Umbilical cord (tissue), 2 donors: Measurements from ENCODE around the gene GRHL1. TPM values are rescaled to one million over a fixed set of nuclear protein-coding genes. Genes with fewer than 3 reads are reported as not detected.
"Not testable (repeated sequence)": the region's sequence is repeated elsewhere in the genome, so short reads cannot be mapped to it uniquely, and the experiment has no call there.

Experiments used
- DNase-seq: peaks from one replicate; pipeline ENCODE4 v3.0.0-alpha.2; 2015; ENCODE audit warnings: low spot score
- total RNA-seq: library from RNA; depleted of rRNA; stranded (reverse); fragments of >200 nt; gene quantifications from one replicate; pipeline ENCODE4 v1.2.3, GENCODE V29; 2014; ENCODE audit warnings: low replicate concordance; ENCODE audit not compliant: insufficient read depth

The GRHL1 gene
- total RNA-seq, 1 donor from 2014 or later, result 13.2 TPM

- DNase-seq, result no peak
Observed at GRCh38 chr2:10022966-10023662, 71.6 kb downstream of the GRHL1 start.

DNA sequence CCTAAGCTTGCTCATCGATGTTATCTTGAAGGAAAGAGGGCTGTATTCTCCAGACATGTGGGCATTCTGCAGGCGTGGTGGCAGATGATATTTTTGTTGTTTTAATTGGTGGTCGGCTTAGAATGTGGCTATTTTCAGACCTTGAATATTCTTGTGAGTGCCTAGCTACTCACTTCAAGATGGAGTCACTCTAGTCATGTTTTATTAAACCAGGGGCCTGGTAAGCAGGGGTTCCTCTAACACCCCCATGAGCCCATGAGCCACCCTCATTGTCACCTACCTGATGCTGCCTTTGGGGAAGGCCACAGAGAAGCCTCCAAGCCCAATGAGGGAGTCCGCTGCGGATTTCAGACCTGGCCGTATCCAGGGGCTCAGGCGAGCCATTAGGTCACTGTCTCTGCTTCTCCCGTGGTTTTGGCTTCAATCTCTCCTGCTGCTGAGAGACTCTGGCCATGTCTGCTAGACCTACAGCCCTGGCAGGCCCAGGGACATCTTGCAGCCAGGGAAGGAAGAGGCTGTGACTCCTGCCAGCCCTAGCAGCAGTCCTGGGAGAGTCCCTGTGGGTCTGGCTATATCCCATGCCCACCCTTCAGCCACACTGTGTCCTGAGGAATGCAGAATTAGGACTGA is 75.6 kb downstream of the GRHL1 start:
- DNase-seq, result no peak

DNA sequence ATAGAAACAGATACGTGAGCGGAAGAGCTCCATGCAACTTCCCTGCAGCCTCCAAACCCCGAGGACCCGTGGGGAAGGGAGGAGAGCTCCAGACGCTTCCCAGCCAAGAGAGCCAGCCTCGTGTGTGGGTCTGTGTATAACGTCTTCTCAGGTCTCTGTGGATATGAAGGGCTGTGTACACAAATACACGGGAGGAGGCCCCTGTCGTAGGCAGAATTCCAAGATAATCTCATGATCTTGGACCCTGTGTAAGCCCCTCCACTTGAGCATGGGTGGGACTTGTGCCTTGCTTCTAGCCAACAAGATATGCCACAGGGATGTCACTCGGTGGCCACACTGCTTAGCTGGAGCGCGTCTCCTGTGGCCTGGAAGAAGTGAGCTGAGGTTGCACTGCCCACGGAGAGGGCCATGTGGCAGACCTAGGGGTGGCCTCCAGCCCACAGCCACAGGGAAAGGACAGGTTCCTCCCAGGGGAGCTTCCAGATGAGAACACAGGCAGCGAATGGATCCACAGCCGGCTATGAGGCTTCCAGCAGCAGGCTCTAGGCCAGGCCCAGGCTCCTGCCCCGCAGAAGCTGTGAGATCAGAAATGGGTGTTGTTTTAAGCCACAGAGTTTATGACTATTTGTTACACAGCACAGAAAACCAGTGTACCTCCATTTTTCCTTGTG is 76.3 kb downstream of the GRHL1 start:
- no peak for DNase-seq

DNA sequence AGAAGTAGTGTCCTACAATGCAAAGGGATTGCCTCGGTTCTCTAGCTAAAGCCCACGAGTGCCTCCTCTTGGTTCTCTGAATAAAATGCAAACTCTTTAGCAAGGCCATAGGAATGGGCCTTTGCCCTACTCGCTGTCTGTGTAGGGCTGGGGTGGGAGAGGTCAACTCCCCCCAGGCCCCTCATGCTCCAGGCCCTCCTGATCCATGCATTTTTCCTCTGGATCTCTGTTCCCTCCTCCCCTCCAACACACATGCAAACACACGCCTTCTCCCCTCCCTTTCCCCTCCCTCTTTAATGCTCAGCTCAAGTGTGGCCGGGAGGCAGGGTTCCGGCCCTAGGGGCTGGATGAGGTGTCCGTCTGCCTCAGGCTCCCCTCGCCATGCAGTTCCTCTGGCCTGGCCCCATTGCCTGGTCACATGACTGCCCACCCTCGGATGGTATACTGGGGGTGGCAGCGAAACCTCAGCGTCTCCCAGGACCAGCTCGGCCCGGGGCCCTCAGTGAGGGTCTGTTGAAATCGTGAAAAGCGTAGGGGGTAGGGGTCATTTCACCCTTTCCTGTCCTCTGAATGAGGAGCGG is 77.0 kb downstream of the GRHL1 start:
- DNase-seq, result no peak

- peak; percentile 58 for DNase-seq
Observed at GRCh38 chr2:10028988-10029874, 77.7 kb downstream of the GRHL1 start.

DNA sequence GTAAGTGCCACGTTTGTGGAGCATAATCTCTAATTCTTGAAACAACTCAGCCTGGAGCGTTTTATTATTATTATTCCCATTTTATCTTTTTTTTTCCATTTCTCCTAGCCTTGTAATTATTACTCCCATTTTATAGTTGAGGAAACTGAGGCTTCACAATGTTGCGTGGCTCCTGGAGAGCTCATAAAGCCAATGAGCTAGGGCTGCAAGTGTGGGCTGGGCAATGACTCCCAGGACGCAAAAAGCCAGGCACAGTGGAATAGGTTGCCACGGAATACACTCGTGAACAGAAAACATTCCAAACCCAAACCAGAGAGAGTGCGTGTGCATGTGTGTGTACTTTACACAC is 78.4 kb downstream of the GRHL1 start:
- no peak for DNase-seq

DNA sequence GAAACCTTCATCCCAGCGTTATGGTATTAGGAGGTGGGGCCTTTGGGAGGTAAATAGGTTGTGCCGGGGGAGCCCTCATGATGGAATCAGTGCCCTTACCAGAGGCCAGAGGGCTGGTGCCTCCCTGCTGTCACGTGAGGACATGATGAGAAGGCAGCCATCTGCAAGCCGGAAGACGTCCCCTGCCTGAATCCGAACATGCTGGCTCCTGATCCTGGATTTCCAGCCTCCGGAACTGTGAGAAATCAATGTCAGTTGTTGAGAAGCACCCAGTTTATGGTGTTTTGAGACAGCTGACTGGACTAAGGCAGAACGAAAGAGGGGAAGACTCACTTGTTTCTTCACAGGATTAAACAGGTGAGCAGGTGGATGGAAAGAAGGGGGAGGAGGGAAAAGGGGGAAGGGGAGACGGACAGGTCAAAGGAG is 78.8 kb downstream of the GRHL1 start:
- DNase-seq, result peak; percentile 61

- DNase-seq, result not testable (repeated sequence)
Observed at GRCh38 chr2:10030798-10031197, 79.3 kb downstream of the GRHL1 start.

DNA sequence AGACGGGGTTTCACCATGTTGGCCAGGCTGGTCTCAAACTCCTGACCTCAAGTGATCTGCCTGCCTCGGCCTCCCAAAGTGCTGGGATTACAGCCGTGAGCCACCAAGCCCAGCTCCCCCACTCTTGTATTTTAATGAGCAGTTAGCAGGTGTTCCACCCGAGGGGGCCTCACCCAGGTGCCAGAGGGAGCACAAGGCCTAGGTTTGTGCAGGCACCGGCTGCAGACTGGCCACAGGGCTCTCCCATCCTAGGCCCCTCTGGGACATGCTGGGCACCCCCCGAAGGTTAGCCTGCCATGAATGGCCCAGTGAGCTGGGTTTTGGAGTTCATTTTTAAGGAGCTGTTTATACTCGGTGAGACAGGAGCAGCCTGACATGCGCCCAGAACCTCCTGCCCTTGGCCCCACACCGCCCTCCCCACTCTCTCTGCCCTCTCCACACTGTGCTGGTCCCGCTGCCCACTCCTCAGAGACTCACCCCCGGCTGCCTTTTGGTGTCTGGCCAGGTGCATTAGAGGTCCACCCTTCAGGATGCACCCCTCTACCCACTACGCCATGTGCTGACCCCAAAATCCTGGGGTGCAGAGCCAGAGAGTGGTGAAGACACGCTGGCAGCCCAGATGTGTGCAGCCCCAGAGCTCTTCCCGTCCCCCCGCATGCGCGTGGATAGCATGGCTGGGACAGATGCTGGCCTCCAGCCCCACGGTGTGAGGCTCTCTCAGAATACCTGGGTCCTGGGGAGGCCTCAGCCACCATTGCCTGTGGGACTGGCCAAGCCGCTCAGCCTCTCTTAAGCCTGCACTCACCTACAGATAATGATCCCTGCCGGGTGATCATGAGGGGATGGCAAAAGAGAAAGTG is 80.6 kb downstream of the GRHL1 start:
- DNase-seq, result no peak

- no peak for DNase-seq
Observed at GRCh38 chr2:10032746-10033105, 81.2 kb downstream of the GRHL1 start.

DNA sequence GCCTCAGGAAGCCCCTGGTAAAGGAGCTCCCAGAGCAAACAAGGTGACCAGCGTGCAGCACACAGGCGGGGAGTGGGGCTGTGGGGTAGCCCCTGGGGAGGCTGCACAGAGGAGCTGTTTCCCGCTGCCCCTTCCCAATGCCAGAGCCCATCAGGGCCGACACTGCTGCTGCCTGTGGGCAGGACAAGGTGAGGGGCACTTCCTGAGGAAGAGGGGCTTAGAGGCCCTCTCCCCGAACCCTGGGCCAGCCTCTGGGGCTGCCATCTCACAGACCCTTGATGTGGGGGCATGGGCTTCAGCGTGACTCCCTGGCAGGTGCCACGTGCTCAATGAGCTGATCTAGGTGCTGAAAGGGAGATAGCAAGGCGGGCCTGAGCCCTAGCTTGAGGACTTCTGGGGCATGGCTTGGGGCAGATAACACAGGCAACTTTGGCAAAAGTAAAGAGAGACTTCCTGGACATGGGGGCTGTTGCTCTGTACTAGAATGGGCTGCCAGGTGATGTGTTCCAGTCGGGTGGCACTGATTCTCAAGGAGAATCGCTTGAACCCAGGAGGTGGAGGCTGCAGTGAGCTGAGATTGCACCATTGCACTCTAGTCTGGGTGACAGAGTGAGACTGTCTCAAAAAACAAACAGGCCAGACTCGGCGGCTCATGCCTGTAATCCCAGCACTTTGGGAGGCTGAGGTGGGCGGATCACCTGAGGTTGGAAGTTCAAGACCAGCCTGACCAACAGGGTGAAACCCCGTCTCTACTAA is 81.9 kb downstream of the GRHL1 start:
- no peak for DNase-seq

- no peak for DNase-seq
Observed at GRCh38 chr2:10034333-10035052, 83.0 kb downstream of the GRHL1 start.

- no peak for DNase-seq
Observed at GRCh38 chr2:10035053-10035422, 83.5 kb downstream of the GRHL1 start.

- DNase-seq, result no peak
Observed at GRCh38 chr2:10035633-10036032, 84.1 kb downstream of the GRHL1 start.

- no peak for DNase-seq
Observed at GRCh38 chr2:10036095-10036884, 84.8 kb downstream of the GRHL1 start.

GRCh38 chr2:10038123-10038522 is 86.6 kb downstream of the GRHL1 start:
- no peak for DNase-seq

- DNase-seq, result no peak
Observed at GRCh38 chr2:10038716-10039115, 87.2 kb downstream of the GRHL1 start.

- no peak for DNase-seq
Observed at GRCh38 chr2:10039658-10040410, 88.3 kb downstream of the GRHL1 start.
